ENCODE measurements around the gene CEP120.
"Not testable (repeated sequence)": the region's sequence is repeated elsewhere in the genome, so short reads cannot be mapped to it uniquely, and the experiment has no call there.

CEP120 gene

GRCh38 chr5:123351240-123351639 lies 72.0 kb downstream of the CEP120 start:
- DNase-seq (ENCODE audit: low read depth) = no peak
- H3K4me3 ChIP-seq (ENCODE audit: low read length) = no peak overlapping the region
- TF ChIP-seq, protein P1, sequence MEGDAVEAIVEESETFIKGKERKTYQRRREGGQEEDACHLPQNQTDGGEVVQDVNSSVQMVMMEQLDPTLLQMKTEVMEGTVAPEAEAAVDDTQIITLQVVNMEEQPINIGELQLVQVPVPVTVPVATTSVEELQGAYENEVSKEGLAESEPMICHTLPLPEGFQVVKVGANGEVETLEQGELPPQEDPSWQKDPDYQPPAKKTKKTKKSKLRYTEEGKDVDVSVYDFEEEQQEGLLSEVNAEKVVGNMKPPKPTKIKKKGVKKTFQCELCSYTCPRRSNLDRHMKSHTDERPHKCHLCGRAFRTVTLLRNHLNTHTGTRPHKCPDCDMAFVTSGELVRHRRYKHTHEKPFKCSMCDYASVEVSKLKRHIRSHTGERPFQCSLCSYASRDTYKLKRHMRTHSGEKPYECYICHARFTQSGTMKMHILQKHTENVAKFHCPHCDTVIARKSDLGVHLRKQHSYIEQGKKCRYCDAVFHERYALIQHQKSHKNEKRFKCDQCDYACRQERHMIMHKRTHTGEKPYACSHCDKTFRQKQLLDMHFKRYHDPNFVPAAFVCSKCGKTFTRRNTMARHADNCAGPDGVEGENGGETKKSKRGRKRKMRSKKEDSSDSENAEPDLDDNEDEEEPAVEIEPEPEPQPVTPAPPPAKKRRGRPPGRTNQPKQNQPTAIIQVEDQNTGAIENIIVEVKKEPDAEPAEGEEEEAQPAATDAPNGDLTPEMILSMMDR (conservative IDR thresholded peaks at IDR 0.05; ENCODE audit: low read depth, low read length) = no peak

DNA sequence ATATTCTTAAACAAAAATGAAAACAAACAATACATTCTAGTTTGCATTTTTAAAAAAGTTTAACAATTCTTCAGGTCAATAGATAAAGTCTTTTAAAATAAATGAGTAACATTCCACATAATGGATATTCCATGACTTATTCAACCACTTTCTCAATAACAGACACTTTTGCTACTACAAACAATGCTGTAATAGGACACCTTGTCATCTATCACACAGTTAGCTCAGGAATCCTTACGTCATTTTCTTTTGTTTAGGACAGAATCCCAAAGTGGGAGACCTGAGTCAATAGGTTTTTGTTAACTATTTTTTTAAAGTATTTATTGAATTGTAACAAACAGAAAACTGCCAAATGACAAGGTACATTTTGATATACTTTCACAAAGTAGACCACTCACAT lies 72.5 kb downstream of the CEP120 start:
- TF ChIP-seq, protein P1 (conservative IDR thresholded peaks at IDR 0.05; ENCODE audit: low read depth, low read length) = no peak
- no peak overlapping the region for H3K4me3 ChIP-seq (ENCODE audit: low read length)
- DNase-seq (ENCODE audit: low read depth) = no peak

DNA sequence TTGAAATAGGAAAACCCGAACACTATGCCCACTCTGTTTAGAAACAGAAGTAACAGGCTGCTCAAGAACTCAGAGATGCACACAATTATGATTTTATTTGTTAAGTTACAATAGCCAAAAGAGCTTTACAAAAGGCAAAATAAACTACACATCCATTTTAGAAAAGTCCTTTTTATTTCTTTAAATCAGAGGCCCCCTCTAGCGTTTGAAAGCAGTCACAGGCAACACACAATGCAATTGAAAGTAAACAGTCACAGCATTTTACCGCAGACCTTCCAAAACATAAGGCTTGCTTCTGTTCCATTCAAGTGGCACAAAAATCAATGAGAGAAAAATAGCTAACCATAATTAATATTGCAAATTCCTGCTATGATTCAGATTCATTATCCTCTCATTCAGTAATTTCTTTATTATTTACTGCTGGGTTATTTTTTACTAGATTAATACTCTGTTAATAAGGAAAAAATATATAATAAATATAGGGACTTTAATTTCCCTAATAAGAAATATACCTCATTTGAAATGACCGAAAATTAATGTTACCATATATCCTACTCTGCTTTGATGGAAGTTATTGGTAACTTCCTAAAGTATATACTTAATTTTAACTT lies 78.3 kb downstream of the CEP120 start:
- no peak for DNase-seq (ENCODE audit: low read depth)
- H3K4me3 ChIP-seq (ENCODE audit: low read length) = no peak overlapping the region
- TF ChIP-seq, protein P1 (conservative IDR thresholded peaks at IDR 0.05; ENCODE audit: low read depth, low read length) = peak; percentile 86

DNA sequence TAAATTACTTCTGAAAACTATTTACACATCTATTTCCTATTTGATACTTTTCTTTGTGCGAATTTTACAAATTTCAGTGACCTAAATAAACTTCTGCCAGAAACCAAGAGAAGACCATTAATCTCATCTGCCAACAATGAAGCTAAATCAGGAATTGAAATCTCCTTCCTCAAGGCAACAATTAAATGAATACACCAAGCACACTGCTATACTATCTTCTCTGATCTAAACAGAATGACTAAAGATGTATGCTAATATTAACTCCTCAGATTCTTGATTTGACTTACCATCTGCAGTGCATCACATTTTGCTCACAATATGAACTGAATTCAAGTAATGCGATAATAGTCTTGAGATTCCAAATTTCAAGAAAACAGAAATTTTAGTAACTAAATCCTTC lies 82.3 kb downstream of the CEP120 start:
- TF ChIP-seq, protein P1 (conservative IDR thresholded peaks at IDR 0.05; ENCODE audit: low read depth, low read length) = no peak
- no peak overlapping the region for H3K4me3 ChIP-seq (ENCODE audit: low read length)
- DNase-seq (ENCODE audit: low read depth) = no peak

GRCh38 chr5:123308377-123308776 lies 114.8 kb downstream of the CEP120 start:
- not testable (repeated sequence) for DNase-seq (ENCODE audit: low read depth); H3K4me3 ChIP-seq (ENCODE audit: low read length)

DNA sequence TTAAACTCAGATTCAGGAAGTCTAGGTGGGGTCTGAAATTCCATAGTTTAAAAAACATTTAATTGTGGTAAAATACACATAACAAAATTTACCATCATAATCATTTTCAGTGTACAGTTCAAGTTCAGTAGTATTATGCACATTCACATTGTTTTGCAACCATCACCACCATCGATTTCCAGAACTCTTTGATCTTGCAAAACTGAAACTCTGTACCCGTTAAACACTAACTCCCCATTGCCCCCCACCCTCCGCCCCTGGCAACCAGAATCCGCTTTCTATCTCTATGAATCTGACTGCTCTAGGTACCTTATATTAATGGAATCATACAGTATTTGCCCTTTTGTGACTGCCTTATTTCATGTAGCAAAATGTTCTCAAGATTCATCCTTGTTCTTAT lies 117.5 kb downstream of the CEP120 start:
- no peak for DNase-seq (ENCODE audit: low read depth)
- H3K4me3 ChIP-seq (ENCODE audit: low read length) = no peak overlapping the region
- TF ChIP-seq, protein P1 (conservative IDR thresholded peaks at IDR 0.05; ENCODE audit: low read depth, low read length) = no peak

- TF ChIP-seq, protein P1 (conservative IDR thresholded peaks at IDR 0.05; ENCODE audit: low read depth, low read length) = no peak
- no peak for DNase-seq (ENCODE audit: low read depth)
Observed at GRCh38 chr5:123304777-123305316, 118.4 kb downstream of the CEP120 start.

More at GRCh38 chr5:123304777-123305316, 118.4 kb downstream of the CEP120 start:
- no peak overlapping the region for H3K4me3 ChIP-seq (ENCODE audit: low read length)

Measured in retinal pigment epithelial cell (primary cell).